GM18508 (cell line): Measurements from ENCODE around the gene PDIA5.
"Not testable (repeated sequence)": the region's sequence is repeated elsewhere in the genome, so short reads cannot be mapped to it uniquely, and the experiment has no call there.

ENCODE experiments used
- ATAC-seq: cut with Tn5 transposase; IDR thresholded peaks from one replicate; pipeline ENCODE4 v1.9.1; 2021; ENCODE audit warnings: moderate number of reproducible peaks; ENCODE audit not compliant: insufficient read depth, unreplicated experiment

PDIA5 gene

DNA sequence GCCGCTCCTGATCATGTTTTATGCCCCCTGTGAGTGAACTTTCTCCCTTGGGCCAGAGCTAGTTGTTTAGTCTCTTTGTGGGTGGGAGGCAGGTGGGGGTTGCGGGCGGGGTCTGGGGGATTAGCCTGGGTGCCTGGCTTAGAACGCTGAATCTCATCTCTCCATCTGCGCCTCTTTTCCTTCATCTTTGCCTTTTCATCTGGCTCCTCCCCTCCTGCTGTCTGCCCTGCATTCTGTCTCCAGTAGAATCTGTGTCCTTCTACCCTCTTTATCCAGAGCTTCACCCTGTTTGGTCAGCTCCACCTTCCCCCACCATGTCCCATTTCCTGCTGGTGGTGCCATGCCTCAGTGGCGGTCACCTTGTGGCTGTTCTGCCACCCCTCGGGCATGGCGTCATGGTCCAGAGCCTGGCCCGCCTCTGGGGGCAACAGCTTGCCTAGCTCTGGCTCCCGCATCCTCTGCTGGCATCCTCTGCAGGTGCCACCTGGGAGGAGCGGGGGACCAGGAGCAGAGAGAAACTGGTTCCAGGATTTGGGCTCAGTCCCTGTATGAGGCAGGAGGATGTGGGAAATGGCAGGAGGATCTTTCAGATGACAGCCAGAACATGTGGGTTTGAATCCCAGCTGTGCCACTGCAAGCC, 44.3 kb downstream of the PDIA5 start:
- ATAC-seq, result no peak

DNA sequence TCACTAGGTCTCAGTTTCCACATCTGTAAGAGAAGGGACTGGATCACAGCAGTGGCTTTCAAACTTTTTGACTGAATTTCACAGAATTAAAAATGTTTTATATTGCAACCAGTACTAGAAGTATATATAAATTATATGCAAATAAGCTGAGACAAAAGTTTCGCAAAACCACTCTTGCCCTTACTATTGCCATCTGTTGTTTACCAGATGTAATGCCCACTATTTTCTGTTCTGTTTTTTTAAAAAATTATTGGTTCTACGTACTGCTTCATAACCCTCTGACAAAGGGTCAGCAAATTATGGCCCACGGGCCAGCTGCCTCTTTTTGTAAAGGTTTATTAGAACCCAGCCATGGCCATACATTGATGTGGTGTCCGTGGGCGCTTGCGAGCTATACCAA, 44.8 kb downstream of the PDIA5 start:
- no peak for ATAC-seq

DNA sequence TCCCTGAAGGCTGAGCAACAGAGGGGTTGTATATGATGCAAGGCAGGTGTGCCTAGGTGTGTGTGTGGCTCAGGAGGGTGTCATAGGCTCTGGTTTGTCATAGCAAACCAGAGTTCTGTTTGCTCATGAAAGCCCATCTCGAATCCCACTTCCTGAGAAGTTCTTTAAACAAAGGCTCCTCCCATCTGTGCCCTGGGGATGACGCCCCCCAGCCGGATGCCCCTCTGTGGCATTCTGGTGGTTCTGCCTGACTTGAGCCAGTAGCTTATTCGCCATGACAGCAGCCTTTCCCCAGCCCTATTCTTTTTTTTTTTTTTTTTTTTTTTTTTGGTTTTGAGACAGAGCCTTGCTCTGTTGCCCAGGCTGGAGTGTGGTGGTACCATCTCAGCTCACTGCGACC, 45.4 kb downstream of the PDIA5 start:
- ATAC-seq, result no peak

DNA sequence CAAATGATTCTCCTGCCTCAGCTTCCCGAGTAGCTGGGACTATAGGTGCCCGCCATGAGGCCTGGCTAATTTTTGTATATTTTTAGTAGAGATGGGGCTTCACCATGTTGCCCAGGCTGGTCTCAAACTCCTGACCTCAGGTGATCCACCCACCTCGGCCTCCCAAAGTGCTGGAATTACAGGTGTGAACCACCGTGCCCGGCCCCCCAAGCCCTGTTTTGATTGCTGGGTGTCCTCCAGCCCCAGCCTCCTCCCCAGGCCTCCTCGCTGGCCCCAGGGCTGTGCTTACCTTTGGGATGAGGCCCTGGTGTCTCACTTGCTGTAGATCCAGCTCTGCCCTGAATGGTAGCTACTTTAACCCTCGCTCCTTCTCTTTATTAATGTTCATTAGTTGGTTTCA, 45.8 kb downstream of the PDIA5 start:
- not testable (repeated sequence) for ATAC-seq

DNA sequence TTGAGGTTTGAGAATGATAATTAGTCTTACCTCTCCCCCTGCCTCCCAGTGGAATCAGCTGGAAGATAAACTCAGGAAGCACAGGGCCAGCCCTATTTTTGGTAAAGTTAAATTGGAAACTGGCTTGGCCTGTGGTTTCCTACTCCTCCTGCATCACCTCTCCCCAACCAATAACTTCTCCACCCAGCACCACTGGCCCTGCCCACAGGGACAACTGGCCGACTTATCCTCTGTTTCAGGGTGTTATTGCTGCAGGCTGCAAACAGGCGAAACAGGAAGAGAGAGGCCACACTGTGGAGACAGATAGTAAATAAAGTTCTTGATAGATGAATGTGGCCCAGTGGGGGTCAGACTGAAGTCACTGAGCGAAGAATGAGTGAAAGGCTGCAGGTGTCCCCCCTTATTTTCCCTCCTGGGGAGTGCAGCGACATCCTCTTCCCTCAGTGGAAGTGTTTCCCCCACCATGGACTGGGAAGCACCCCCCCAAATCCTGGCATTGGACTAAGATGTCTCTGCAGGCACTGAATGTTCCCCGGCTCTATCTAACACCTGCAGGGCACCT, 47.1 kb downstream of the PDIA5 start:
- ATAC-seq, result no peak

DNA sequence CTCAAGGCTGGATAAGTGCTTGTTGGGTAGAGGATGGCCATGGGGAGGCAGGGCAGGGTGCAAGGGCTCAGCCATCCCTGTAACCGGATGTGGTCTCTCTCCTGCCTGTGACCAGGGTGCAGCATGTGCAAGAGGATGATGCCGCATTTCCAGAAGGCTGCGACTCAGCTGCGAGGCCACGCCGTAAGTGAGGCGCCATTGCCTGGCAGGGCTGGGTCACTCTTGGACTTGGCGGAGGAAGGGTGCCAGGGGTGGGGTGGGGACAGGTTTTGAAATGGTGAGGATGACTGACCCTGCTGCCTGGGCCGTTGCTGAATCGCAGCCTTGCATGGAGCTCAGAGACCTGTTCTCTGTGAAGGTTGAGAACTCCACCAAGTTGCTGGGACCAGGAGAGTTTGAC, 49.3 kb downstream of the PDIA5 start:
- ATAC-seq, result no peak

DNA sequence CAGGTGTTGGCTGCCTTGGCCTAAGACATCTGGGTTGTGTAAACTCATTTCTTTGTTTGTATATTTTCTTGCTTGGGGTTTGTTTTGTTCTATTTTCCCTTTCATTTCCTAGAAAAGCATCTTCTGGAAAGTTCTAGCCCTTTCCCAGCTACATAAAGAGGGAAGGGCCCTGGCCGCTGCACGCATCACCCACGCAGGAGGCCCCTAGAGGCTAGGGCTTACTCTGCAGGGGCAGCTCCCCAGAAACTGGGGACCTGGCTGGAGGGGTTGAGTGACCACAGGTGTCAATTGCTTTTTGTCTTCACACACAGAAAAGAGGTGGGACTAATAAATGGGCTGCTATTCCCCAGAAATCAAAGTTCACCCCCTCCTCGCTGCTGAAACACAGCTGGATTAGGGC, 52.6 kb downstream of the PDIA5 start:
- ATAC-seq, result no peak

DNA sequence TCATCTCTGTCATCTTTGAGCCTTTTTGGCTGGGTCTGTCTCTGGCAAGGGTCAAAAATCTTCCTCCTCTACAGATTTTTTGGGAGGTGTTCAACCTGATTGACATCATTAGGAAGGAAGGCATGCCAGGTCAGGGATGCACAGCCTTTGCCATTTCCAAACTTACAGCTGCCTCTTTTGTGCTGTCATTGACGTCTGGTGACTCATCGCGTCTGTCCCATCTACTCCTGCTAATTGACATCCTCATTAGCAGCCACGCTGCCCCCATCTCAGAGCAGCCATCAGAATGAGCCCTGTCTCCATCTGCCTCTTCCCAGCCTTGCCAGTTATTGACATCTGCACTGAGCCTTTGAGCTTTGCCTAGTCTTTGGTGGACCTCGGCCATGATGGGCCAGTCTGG, 53.0 kb downstream of the PDIA5 start:
- ATAC-seq, result no peak

DNA sequence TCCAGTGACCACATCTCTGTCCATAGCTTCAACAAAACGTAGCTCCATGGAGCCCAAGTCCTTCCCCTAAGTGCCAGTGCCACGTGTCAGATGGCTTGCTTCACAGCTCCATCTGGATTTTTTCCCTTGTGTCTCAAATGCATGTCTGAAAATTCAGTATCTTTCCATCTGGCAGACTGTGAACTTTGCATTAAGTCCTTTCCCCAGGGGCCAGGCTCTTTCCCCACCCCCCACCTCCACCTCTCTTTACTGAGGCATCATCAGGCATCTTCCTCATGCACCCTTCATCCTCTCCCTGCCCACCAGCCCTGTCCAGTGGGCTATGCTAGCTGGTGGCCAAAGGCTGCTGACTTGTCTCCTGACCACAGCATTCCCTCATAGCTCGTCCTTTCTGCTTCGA, 53.7 kb downstream of the PDIA5 start:
- ATAC-seq, result no peak

DNA sequence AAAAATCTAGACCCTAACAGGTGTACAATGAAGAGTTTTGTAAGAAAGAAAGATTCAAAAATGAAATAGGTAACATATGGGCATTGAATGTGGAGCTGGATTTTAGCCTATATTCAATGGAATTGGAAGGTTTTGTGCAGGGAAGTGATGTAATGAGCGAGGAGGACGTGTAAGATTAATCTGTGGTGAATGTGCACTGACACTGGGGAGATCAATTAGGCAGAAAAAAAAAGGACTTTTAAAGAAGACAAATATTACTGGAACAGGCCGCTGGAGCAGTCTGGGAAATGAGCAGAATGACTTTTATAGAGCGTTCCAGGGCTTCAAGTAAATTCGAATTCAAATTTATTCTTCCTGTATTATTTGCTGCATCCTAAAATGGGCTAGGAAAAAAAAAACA, 55.2 kb downstream of the PDIA5 start:
- ATAC-seq, result no peak

DNA sequence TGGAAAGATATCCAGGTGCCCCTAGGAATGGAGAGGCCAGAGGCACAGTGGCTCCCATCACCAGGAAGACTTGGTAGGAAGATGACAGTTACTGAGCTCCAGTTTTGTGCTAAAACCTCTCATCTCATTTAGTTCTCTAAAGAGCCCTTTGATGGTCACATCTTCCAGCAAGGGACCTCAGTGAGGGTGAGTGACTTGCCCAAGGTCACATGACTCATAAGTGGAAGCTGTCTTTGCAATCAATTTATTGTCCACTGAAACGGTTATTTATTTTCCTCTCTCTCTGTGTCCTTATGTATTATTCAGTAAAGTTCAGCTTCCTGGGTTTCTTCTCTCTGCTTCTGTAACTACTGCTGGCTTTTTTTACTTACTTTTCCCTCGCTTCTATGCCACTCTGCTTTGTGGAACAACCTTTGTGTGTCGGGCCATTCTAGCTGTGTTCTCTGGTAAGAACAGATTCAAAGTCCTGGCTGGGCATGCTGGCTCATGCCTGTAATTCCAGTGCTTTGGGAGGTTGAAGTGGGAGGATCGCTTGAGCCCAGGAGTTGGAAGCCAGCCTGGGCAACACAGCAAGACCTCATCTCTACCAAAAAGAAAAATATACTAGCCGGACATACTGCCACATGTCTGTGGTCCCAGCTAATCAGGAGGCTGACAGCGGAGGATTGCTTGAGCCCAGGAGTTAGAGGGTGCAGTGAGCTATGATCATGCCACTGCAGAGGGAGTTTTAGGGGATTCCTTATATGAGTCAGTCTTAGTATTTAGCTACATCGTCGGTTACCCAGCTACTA, 55.9 kb downstream of the PDIA5 start:
- no peak for ATAC-seq

DNA sequence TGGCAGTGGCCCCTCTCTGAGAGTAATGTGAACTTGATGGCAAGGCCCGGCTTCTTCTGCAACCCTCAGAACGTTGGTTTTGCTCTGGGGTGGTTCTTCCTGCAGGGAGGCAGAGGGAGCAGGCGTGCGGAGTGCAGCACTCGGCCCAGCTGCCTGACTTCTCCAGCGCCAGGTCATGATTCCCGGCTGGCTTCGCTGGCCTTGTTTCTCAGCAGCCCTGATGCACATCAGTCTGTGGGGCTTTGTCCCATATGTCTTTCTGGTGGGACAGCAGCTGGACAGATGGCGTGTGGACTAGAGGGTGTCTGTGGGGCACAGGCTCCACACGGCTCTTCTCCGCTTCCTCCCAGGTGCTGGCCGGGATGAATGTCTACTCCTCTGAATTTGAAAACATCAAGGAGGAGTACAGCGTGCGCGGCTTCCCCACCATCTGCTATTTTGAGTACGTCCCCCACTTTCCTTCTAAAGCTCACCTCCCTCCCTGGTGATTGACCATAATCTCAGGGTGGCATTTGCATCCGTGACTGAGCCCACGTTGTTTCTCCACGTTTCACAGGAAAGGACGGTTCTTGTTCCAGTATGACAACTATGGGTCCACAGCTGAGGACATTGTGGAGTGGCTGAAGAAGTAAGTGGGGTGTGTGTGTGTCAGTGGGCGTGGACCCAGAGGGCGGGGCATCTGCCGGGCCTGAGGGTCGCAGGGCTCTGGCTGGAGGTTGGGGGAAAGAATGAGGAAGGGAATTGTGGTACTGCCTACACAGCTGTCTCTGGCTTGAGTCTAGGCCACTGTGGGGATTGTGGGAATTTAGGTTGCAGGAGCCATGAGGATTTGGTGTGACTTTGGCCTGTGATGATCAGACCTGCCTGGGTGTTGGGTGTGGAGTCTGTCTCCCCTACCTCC, 57.1 kb downstream of the PDIA5 start:
- no peak for ATAC-seq

DNA sequence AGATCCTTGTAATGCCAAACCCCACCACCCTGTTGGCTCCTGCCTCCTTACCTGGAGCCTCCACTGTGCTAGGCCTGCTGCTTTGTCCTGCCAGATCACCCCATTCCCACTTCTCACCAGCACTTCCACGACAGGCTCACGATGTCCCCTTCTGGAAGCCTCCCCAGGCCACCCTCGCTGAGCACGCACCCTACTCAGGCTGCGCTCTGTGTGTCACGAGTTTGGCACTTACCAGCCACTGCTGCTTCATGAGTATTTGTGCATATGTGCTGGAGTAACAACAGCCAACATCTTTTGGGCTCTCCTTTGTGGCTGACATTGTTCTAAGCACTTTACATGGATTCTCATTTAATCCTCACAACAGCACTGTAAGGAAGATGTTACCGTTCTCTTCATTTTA, 58.1 kb downstream of the PDIA5 start:
- no peak for ATAC-seq

DNA sequence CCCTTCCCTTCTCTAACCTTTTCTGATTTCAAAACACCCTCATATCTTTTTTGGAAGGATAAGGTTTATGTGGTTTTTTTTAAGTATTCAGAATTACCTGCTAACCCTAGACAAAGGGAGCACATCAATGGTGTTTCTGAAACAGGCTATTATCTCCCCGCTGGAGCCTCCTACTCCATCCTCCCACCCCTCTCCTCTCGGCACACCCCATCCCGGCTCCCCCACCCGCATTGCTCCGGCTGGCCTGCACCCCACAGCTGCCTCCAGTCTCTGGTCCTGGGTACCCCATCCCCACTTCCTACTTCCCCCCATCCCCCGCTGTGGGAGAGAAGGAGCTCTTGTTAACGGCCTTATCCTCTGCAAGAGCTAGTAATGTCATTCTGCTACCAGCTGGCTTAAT, 59.2 kb downstream of the PDIA5 start:
- no peak for ATAC-seq

DNA sequence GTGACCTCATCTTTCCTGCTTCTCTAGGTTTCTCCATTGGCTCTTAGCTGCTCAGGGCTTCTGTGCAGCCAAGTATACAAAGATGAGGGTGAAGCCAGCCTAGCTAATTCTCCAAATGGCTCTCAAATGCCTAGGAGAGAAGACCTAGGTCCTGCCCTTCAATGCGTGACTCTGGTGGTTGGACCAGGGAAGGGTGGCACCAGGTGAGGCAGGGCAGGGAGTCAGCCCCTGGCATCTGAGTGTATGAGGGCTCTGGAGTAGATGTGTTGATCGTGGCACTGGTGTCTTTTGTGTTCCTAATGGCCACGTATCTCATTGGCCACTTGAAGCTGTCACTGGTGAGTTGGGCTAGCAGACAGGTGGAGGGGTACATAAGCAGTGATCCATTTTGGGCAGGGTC, 59.8 kb downstream of the PDIA5 start:
- no peak for ATAC-seq

DNA sequence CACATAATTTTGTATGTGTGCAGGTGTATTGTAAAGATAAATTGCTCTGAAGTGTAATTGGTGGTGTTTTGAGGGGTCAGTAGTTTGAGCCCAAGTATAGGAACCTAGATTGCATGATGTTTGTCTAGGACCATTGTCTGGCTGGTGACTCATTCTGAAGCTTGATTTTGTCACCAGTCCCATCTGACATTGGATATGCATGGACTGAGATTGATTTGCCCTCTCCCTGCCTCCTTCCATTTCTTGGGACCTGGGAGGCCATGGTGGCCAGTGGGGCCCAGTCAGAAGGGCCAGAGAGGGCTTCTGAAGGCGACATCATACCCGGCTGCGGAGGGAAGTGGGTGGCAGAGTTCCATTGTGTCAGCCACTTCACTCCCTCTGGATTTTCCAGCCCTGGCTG, 62.3 kb downstream of the PDIA5 start:
- ATAC-seq, result no peak

DNA sequence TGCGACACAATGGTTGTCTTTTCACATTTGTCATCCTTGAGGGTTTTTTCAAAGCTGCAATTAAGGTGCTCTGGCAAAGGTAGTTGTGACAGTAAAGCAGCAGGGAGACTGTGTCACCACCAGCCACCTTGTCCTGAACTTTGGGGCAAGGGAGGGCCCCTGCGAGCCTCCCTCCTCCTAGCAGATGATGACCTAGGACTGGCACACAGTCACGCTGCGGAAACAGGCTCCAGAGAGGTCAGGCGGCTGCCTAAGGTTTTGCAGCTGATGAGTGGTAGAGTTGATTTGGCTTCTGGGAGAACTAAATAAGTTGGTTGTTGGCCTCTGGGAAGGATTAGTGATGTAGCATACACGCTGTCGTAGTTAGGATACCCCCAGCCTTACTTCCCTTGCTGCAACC, 62.7 kb downstream of the PDIA5 start:
- ATAC-seq, result no peak

DNA sequence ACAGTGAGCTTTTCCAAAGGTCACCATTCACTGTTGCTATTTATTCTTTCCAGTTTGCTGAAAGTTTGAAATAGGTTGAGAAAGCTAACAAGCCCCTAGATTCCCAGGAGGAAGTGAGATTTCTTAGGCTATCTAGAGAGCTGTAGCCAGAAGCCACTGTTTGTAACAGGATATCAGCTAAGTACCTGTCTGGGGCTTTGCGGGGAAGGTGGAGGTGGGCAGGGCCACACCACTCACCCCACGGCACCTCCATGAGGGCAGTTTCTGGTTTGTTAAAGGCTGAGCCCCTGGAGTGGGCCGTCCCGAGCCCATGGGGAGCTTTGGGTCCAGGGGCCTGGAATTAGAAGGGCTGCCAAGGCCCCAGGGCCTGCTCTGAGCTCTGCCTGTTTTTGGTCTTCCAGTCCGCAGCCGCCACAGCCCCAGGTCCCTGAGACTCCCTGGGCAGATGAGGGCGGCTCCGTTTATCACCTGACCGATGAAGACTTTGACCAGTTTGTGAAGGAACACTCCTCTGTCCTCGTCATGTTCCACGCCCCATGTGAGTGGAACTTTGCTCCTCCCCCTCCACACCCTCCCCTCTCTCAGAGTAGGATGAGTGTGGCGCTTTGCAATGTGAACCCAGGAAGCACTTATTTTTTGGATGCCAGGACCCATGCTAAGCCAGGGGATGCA, 63.4 kb downstream of the PDIA5 start:
- no peak for ATAC-seq

DNA sequence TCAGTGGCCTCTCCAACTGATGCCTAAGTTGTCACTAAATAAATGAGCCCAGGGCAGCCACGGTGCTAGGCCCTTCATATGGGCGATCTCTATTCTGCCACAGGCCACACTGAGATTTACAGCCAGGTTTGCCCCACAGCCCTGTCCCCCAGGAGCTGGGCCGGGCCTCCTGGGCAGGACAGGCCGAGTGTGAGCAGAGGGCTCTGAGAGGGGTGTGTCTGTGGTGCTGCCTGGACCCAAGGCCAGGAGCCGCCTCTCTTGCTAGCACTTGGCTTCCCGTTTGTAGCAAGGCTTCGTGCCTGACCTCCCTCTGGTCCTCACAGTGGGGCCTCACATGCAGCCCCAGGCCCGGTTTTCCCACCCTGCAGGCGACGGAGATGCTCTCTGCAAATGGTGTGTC, 67.8 kb downstream of the PDIA5 start:
- ATAC-seq, result no peak

DNA sequence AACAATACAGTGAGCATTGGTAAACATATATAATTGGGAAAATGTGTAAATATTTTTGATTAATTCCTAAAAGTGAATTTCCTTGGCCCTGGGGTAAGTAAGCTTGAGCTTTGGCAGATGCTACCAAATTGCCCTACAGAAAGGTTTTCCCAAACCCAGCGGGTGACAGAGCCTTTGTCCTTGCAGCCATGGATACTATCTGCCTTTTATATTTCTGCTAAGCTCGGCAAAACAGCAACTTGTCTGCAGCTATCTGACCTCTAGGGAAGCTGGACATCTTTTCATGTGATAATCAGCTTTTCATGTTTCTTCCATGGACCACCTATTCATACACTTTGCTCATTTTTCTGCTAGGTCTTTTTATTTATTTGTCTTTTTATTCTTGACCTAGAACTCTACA, 70.2 kb downstream of the PDIA5 start:
- no peak for ATAC-seq
